HG03060 (cell line): Measurements from ENCODE around the gene NOL4L.
"Not testable (repeated sequence)": the region's sequence is repeated elsewhere in the genome, so short reads cannot be mapped to it uniquely, and the experiment has no call there.

ENCODE experiments used
- ATAC-seq: cut with Tn5 transposase; IDR thresholded peaks from one replicate; pipeline ENCODE4 v1.9.1; 2021; ENCODE audit warnings: low read depth, moderate number of reproducible peaks; ENCODE audit not compliant: unreplicated experiment

NOL4L gene

GRCh38 chr20:32437391-32438074 lies 147.6 kb downstream of the NOL4L start:
- no peak for ATAC-seq

GRCh38 chr20:32436968-32437367 lies 148.2 kb downstream of the NOL4L start:
- ATAC-seq, result no peak

GRCh38 chr20:32436142-32436861 lies 148.8 kb downstream of the NOL4L start:
- ATAC-seq, result no peak

GRCh38 chr20:32435449-32436107 lies 149.6 kb downstream of the NOL4L start:
- ATAC-seq, result no peak

GRCh38 chr20:32434434-32434833 lies 150.7 kb downstream of the NOL4L start:
- ATAC-seq, result no peak

GRCh38 chr20:32433311-32434021 lies 151.7 kb downstream of the NOL4L start:
- ATAC-seq, result no peak

- ATAC-seq, result no peak
Observed at GRCh38 chr20:32432277-32432676, 152.9 kb downstream of the NOL4L start.

- no peak for ATAC-seq
Observed at GRCh38 chr20:32431457-32431856, 153.7 kb downstream of the NOL4L start.

- ATAC-seq, result no peak
Observed at GRCh38 chr20:32429745-32430360, 155.3 kb downstream of the NOL4L start.

GRCh38 chr20:32429343-32429742 lies 155.8 kb downstream of the NOL4L start:
- ATAC-seq, result no peak

GRCh38 chr20:32427996-32428395 lies 157.1 kb downstream of the NOL4L start:
- no peak for ATAC-seq

GRCh38 chr20:32421290-32421689 lies 163.8 kb downstream of the NOL4L start:
- no peak for ATAC-seq

GRCh38 chr20:32418376-32418775 lies 166.8 kb downstream of the NOL4L start:
- no peak for ATAC-seq

- ATAC-seq, result no peak
Observed at GRCh38 chr20:32416206-32416605, 168.9 kb downstream of the NOL4L start.

GRCh38 chr20:32415494-32415893 lies 169.6 kb downstream of the NOL4L start:
- no peak for ATAC-seq

- no peak for ATAC-seq
Observed at GRCh38 chr20:32411955-32412706, 173.0 kb downstream of the NOL4L start.

GRCh38 chr20:32407131-32407750 lies 177.9 kb downstream of the NOL4L start:
- not testable (repeated sequence) for ATAC-seq

- no peak for ATAC-seq
Observed at GRCh38 chr20:32406701-32407100, 178.4 kb downstream of the NOL4L start.

- no peak for ATAC-seq
Observed at GRCh38 chr20:32404017-32404416, 181.1 kb downstream of the NOL4L start.
